GM23248 (cell line): ENCODE data around the gene RUNX1. TPM values are rescaled to one million over a fixed set of nuclear protein-coding genes. Genes with fewer than 3 reads are reported as not detected.

Source experiments
- DNase-seq: peaks from one replicate; pipeline ENCODE4 v3.0.0-alpha.2; 2015
- H2AFZ ChIP-seq: fragments of 200-600 bp; sonication (generic); 2 replicates; pipeline ENCODE4 v1.6.1; 2016; ENCODE audit warnings: antibody characterized with exemption
- H3F3A ChIP-seq: fragments of 200-600 bp; sonication (generic); 2 replicates; pipeline ENCODE4 v1.6.1; 2016; ENCODE audit warnings: mild to moderate bottlenecking, antibody characterized with exemption, mixed run types; ENCODE audit not compliant: insufficient read depth
- H3K27ac ChIP-seq: fragments of 200-600 bp; sonication (generic); 2 replicates; pipeline ENCODE4 v1.5.1; 2016; ENCODE audit warnings: mild to moderate bottlenecking
- H3K27me3 ChIP-seq: fragments of 200-600 bp; sonication (generic); replicated peaks from 2 replicates; pipeline ENCODE4 v1.6.1; 2016; ENCODE audit warnings: mild to moderate bottlenecking; ENCODE audit not compliant: insufficient read depth
- H3K36me3 ChIP-seq: fragments of 200-600 bp; sonication (generic); 2 replicates; pipeline ENCODE4 v1.6.1; 2016; ENCODE audit warnings: low read depth, mild to moderate bottlenecking
- H3K4me1 ChIP-seq: fragments of 200-600 bp; sonication (generic); 2 replicates; pipeline ENCODE4 v1.6.1; 2016; ENCODE audit warnings: mild to moderate bottlenecking; ENCODE audit not compliant: insufficient read depth
- H3K4me2 ChIP-seq: fragments of 200-600 bp; sonication (generic); one replicate; pipeline ENCODE4 v1.6.1; 2016; ENCODE audit warnings: mild to moderate bottlenecking; ENCODE audit not compliant: unreplicated experiment
- H3K4me3 ChIP-seq: fragments of 200-600 bp; sonication (generic); 2 replicates; pipeline ENCODE4 v1.5.1; 2016; ENCODE audit warnings: mild to moderate bottlenecking
- H3K79me2 ChIP-seq: fragments of 200-600 bp; sonication (generic); 2 replicates; pipeline ENCODE4 v1.6.1; 2016; ENCODE audit warnings: mild to moderate bottlenecking; ENCODE audit not compliant: insufficient read depth
- H3K9ac ChIP-seq: fragments of 200-600 bp; sonication (generic); 2 replicates; pipeline ENCODE4 v1.6.1; 2016; ENCODE audit warnings: mild to moderate bottlenecking
- H3K9me2 ChIP-seq: fragments of 200-600 bp; sonication (generic); 2 replicates; pipeline ENCODE4 v1.6.1; 2016; ENCODE audit warnings: mixed run types, mild to moderate bottlenecking, moderate library complexity; ENCODE audit not compliant: insufficient read depth
- H3K9me3 ChIP-seq: fragments of 200-600 bp; sonication (generic); one replicate; pipeline ENCODE4 v1.6.1; 2017; ENCODE audit warnings: low read depth
- H4K20me1 ChIP-seq: fragments of 200-600 bp; sonication (generic); 2 replicates; pipeline ENCODE4 v1.6.0; 2016; ENCODE audit not compliant: insufficient read depth
- EZH2 ChIP-seq: fragments of 200-600 bp; sonication (generic); IDR thresholded peaks from 2 replicates; pipeline ENCODE4 v1.6.1; 2018; ENCODE audit warnings: antibody characterized with exemption, mild to moderate bottlenecking; ENCODE audit not compliant: insufficient read depth, poor library complexity, severe bottlenecking
- EZH2phosphoT487 ChIP-seq: fragments of 200-600 bp; sonication (generic); IDR thresholded peaks from 2 replicates; pipeline ENCODE4 v1.6.1; 2018; ENCODE audit warnings: antibody characterized with exemption, moderate library complexity, mild to moderate bottlenecking, low read depth; ENCODE audit not compliant: insufficient read depth
- WGBS, 2 experiments: methylation state at CpG; one replicate each; pipeline ENCODE4 v1.1.6; 2015 to 2017; ENCODE audit warnings: low lambda C conversion rate in 2 of 2, low coverage in 1 of 2; ENCODE audit errors: missing lambda C conversion rate in 2 of 2; 5-methylcytosine and 5-hydroxymethylcytosine counted together
- in situ Hi-C: fragments of 300-500 bp; cut with MboI; formaldehyde crosslinking; loops from 2 replicates; pipeline ENCODE4 v1.15.0; 2020
- polyA plus RNA-seq: library from polyadenylated mRNA; unstranded; fragments of >200 nt; fragmentation: Nextera tagmentation; extraction: Ambion mirVana; gene quantifications from 2 replicates; pipeline ENCODE4 v1.2.1, GENCODE V29; 2016
- total RNA-seq: library from RNA; depleted of rRNA; stranded (reverse); fragments of >200 nt; shearing (Covaris generic); gene quantifications from 2 replicates; pipeline ENCODE4 v1.2.3, GENCODE V29; 2014

Gene RUNX1
- total and polyA plus RNA-seq, 2 experiments from 2014 or later, result 21.3 to 32.6 TPM

DNA sequence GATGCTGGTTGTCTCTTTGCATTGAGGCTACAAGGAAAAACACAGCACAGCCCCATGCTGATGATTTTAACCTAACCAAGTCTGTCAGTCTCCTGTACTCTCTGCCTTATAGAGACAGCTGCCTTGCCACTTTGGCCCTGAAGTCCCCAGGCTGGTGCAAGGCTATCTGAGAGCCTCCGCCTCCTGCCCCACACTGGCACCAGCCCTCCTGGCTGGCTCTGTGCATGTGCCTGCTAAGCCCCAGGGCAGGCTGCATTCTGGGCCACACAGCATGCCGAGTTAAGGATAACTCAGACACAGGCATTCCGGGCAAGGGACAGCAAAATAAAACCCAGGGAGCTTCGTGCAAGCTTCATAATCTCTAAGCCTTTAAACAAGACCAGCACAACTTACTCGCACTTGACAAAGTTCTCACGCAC is 910 bp downstream of the RUNX1 start:
- H4K20me1 ChIP-seq, result no peaks in the 10 kb centered on the region
- H3K9me2 ChIP-seq, result no peaks in the 10 kb centered on the region
- peak overlapping the region; percentile 47 for H3K4me3 ChIP-seq
- peak; percentile 36 for DNase-seq
- H3K27ac ChIP-seq, result peak overlapping the region; percentile 91
- H3K36me3 ChIP-seq, result no peaks in the 10 kb centered on the region
- H3K9ac ChIP-seq, result peak overlapping the region; percentile 75
- H3K27me3 ChIP-seq, result no peaks in the 10 kb centered on the region
- H3K4me1 ChIP-seq, result peaks cover 54% of the 10 kb centered on the region
- H3K9me3 ChIP-seq, result no peaks in the 10 kb centered on the region
- peak overlapping the region; percentile 71 for H3K4me2 ChIP-seq
- peaks cover 51% of the 10 kb centered on the region for H3F3A ChIP-seq
- no peak for TF ChIP-seq EZH2phosphoT487
- TF ChIP-seq EZH2, result no peak
- peak overlapping the region; percentile 30 for H2AFZ ChIP-seq
- WGBS, 2 experiments, result 58 to 59% methylated on average over 6 of the region's 6 CpGs
- in situ Hi-C loops, result loop anchor here (10.0 to 25.0 kb wide), 2 partner anchors 153 to 789 kb away; no protein-coding TSS in a partner anchor
- H3K79me2 ChIP-seq, result no peaks in the 10 kb centered on the region; the same call in 1 of the 2 replicates

DNA sequence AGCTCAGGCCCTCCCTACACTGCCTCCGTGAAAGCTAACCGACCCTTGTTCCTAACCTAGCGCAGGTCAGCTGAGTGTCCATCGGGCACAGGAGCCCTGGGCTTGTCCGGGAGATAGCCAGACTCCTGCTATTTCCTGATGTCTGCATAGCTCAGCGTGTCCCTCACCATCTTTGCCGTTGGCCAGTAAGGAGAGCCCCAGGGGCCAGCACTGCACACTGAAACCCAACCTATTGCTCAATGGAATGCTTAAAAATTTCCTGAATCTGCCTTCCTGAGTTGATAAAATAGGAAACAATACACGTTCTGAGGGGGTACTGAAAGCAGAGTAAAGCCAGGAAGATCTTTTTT is 2.2 kb downstream of the RUNX1 start:
- Histone ChIP-seq H3K4me2 (peak overlapping the region; percentile 71), H3K4me1 (peaks cover 51% of the 10 kb centered on the region), H3K4me3 (peak overlapping the region; percentile 47), H3K27ac (peak overlapping the region; percentile 91), H3K79me2 (no peaks in the 10 kb centered on the region; the same call in 1 of the 2 replicates), H3K9ac (peak overlapping the region; percentile 75), H3K27me3 (no peaks in the 10 kb centered on the region), H2AFZ (peak overlapping the region; percentile 30), H3K9me2 (no peaks in the 10 kb centered on the region), H4K20me1 (no peaks in the 10 kb centered on the region), H3F3A (peaks cover 51% of the 10 kb centered on the region), H3K36me3 (no peaks in the 10 kb centered on the region), H3K9me3 (no peaks in the 10 kb centered on the region)
- in situ Hi-C loops, result loop anchor here (10.0 to 25.0 kb wide), 2 partner anchors 152 to 790 kb away; no protein-coding TSS in a partner anchor
- TF ChIP-seq EZH2 (no peak), EZH2phosphoT487 (no peak)
- DNase-seq, result peak; percentile 72
- WGBS, 2 experiments, result 37 to 38% methylated on average over 8 of the region's 8 CpGs

DNA sequence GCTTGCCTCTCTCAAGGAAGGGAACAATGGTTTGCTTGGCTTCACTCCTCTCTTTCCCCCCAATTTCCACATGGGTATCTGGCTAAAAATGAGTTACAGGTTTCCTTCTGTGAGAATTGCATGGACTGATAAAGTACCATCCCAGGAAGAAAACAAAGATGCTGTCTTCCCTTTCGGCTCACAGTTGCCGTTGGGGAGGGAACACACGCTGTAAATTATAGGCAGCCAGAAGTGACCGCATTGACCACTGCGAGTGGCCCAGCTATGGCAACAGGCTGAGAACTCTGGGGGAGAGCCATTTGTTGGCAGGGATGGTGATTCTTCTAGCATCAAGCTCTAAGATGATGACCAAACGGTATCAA is 2.9 kb downstream of the RUNX1 start:
- Histone ChIP-seq H3K9me3 (no peaks in the 10 kb centered on the region), H4K20me1 (no peaks in the 10 kb centered on the region), H3K4me3 (no peak overlapping the region), H2AFZ (peak overlapping the region; percentile 30; the same call in 1 of the 2 replicates), H3K4me1 (peaks cover 47% of the 10 kb centered on the region), H3K4me2 (peak overlapping the region; percentile 71), H3K27me3 (no peaks in the 10 kb centered on the region), H3K9ac (peak overlapping the region; percentile 75; the same call in 1 of the 2 replicates), H3K27ac (peak overlapping the region; percentile 91), H3K9me2 (no peaks in the 10 kb centered on the region), H3F3A (peaks cover 51% of the 10 kb centered on the region), H3K36me3 (no peaks in the 10 kb centered on the region), H3K79me2 (no peaks in the 10 kb centered on the region; the same call in 1 of the 2 replicates)
- 98 to 99% methylated on average over 6 of the region's 6 CpGs for WGBS, 2 experiments
- in situ Hi-C loops, result loop anchor here (10.0 to 25.0 kb wide), 2 partner anchors 151 to 791 kb away; no protein-coding TSS in a partner anchor
- DNase-seq, result no peak
- TF ChIP-seq EZH2phosphoT487 (no peak), EZH2 (no peak)

DNA sequence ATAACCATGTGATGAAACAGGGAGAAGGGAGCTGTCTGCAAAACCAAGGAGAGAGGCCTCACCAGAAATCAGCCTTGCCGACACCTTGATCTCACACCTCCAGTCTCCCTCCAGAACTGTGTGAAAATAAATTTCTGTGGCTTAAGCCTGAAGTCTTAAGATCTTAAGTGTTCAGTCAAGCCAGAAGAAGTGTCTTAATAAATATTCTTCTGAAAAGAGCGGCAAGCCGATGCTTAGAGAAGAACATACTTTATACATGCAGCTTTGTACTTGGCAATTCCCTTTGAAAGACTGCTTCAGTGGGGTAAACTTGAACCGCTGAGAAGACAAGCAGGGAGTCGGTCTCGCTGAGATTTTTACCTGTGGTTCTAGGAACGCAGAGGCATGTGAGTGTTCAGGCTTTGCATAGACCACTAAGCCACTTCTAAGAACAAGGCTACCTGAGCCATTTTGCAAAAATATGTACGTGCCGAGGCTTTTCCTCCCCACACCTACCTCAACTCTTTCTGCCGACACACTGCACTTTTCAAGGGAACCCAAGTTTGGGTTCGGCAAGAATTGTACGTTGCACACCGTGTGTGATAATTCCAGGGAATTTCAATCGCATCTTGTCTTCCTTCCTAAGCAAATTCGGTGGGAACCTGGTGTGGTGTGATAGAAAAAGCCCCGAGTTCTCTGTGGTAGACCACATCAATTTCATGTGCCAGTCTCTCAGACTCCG is 3.4 kb downstream of the RUNX1 start:
- Histone ChIP-seq H3K4me3 (no peak overlapping the region), H3K9ac (no peak overlapping the region), H3K4me2 (no peak overlapping the region), H3K27me3 (no peaks in the 10 kb centered on the region), H3K9me2 (no peaks in the 10 kb centered on the region), H3K79me2 (no peaks in the 10 kb centered on the region; the same call in 1 of the 2 replicates), H3K4me1 (peaks cover 44% of the 10 kb centered on the region), H3K9me3 (no peaks in the 10 kb centered on the region), H3K27ac (no peak overlapping the region), H2AFZ (no peak overlapping the region), H3K36me3 (no peaks in the 10 kb centered on the region), H3F3A (peaks cover 46% of the 10 kb centered on the region), H4K20me1 (no peaks in the 10 kb centered on the region)
- no peak for TF ChIP-seq EZH2
- no peak for TF ChIP-seq EZH2phosphoT487
- in situ Hi-C loops, result loop anchor here (10.0 to 25.0 kb wide), 2 partner anchors 151 to 792 kb away; no protein-coding TSS in a partner anchor
- WGBS, 2 experiments, result 94 to 95% methylated on average over 17 of the region's 17 CpGs
- DNase-seq, result no peak
